ENCODE results near the gene MRPL24. TPM values are rescaled to one million over a fixed set of nuclear protein-coding genes. Genes with fewer than 3 reads are reported as not detected.

MRPL24 gene
- total RNA-seq, 2 experiments from 2014 or later, result 11.7 to 11.9 TPM

DNA sequence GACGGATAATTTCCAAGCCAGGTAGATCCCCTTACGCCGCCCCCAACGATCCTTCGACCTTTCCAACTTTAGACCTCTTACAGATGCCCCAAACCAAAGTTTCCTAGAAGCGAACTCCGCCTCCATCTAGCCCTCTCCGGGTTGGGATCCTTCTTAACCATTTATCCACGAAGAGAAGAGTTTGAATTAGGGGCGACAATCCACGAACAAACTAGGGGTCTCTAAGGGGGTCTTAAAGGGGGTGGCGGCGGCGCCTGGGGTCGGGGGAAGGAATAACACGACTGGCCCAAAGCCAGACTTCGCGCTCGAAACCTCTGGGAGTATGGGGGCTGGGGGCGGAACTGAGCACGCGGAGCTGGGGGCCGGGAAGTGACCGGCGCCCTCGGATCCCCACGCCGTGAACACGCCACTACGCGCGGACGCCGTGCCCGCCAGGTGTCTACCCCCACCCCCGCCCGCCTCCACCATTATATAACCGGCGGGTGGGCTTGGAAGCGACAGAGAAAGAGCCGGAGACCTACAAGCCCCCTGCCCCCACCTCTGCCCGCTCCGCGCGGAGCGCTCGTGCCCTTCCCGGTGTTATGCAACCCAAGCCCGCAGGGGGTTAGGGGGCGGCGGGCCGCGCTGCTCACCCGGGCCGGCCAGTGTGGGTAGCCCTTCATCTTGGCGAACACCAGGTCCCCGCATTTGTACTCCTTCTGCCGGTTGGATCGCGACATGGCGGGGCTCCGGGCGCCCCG, 10.0 kb upstream of the MRPL24 start:
- ATAC-seq (ENCODE audit: poor library complexity), result peak; percentile 24
- ChIA-PET POLR2A (interaction anchor here (0.7 to 3.8 kb wide), 9 partner anchors 10 to 250 kb away, joined by 3 to 74 read pairs (median 7); partner anchors contain the start of genes ISG20L2, MEF2D, METTL25B and MRPL24), CTCF (interaction anchor here (1.5 to 2.6 kb wide), 3 partner anchors 9 to 24 kb away, joined by 3 to 30 read pairs (median 8); partner anchors contain the start of genes METTL25B and PRCC)
- peak overlapping the region; percentile 96 for H3K4me3 Mint-ChIP-seq
- peaks cover 20% of the 10 kb centered on the region for H3K36me3 Mint-ChIP-seq (ENCODE audit: low read depth)
- Histone ChIP-seq H3K27ac (ENCODE audit: low read depth in 1 of 2, low read length in 2 of 2) (peak overlapping the region; percentile 70 to 80), H3K27me3 (ENCODE audit: control insufficient read depth in 1 of 2, insufficient read depth in 2 of 2, low read length in 2 of 2) (no peaks in the 10 kb centered on the region), H3K36me3 (ENCODE audit: insufficient read depth, low read length) (no peaks in the 10 kb centered on the region), H3K9me3 (ENCODE audit: control insufficient read depth in 1 of 2, insufficient read depth in 1 of 2, low read length in 2 of 2) (no peaks in the 10 kb centered on the region), H3K4me1 (ENCODE audit: insufficient read depth, low read length) (peaks cover 61% of the 10 kb centered on the region), H3K4me3 (ENCODE audit: low read length) (peak overlapping the region; percentile 97)
- H3K27ac Mint-ChIP-seq, result peak overlapping the region; percentile 85
- no peaks in the 10 kb centered on the region for H3K27me3 Mint-ChIP-seq
- peak in 11 of 14 experiments; percentile 26 to 68 (median 38) for DNase-seq
- intact Hi-C loops (cut with DNase I, micrococcal nuclease), result loop anchor here (1.0 to 2.0 kb wide), 2 partner anchors 10 to 22 kb away; partner anchors contain the start of genes MRPL24 (in 2 of the 2), ISG20L2 (in 1 of the 2) and METTL25B (in 1 of the 2)
- TF ChIP-seq CTCF (IDR thresholded peaks at IDR 0.05), result no peak
- peaks cover 70% of the 10 kb centered on the region for H3K4me1 Mint-ChIP-seq (ENCODE audit: low read depth)
- H3K9me3 Mint-ChIP-seq, result no peaks in the 10 kb centered on the region

- DNase-seq, result peak in 7 of 14 experiments; percentile 14 to 58 (median 42)
- intact Hi-C loops (cut with DNase I, micrococcal nuclease), result loop anchor here in 1 of 2 experiments (2.0 kb wide), 1 partner anchor 21 kb away; the partner anchor contains the start of genes ISG20L2 and METTL25B
These were observed 9.3 kb upstream of the MRPL24 start for GRCh38 chr1:156750191-156750672.

More at GRCh38 chr1:156750191-156750672, 9.3 kb upstream of the MRPL24 start:
- Mint-ChIP-seq H3K27ac (peak overlapping the region; percentile 85), H3K4me1 (ENCODE audit: low read depth) (peaks cover 77% of the 10 kb centered on the region), H3K9me3 (no peaks in the 10 kb centered on the region), H3K27me3 (no peaks in the 10 kb centered on the region), H3K4me3 (peak overlapping the region; percentile 96), H3K36me3 (ENCODE audit: low read depth) (peaks cover 26% of the 10 kb centered on the region)
- H3K27ac ChIP-seq (ENCODE audit: low read depth in 1 of 2, low read length in 2 of 2), result peak overlapping the region; percentile 70 to 80
- no peak for TF ChIP-seq CTCF (IDR thresholded peaks at IDR 0.05)
- peak overlapping the region; percentile 97 for H3K4me3 ChIP-seq (ENCODE audit: low read length)
- no peak for ATAC-seq (ENCODE audit: poor library complexity)
- no peaks in the 10 kb centered on the region for H3K27me3 ChIP-seq (ENCODE audit: control insufficient read depth in 1 of 2, insufficient read depth in 2 of 2, low read length in 2 of 2)
- peaks cover 64% of the 10 kb centered on the region for H3K4me1 ChIP-seq (ENCODE audit: insufficient read depth, low read length)
- ChIA-PET CTCF (interaction anchor here (2.6 kb wide), 1 partner anchor 23 kb away, joined by 30 read pairs; the partner anchor contains the start of gene METTL25B), POLR2A (interaction anchor here (0.7 to 3.8 kb wide), 7 partner anchors 9 to 246 kb away, joined by 3 to 74 read pairs (median 8); partner anchors contain the start of genes ISG20L2, METTL25B, MRPL24 and PRCC)
- H3K36me3 ChIP-seq (ENCODE audit: insufficient read depth, low read length), result no peaks in the 10 kb centered on the region
- H3K9me3 ChIP-seq (ENCODE audit: control insufficient read depth in 1 of 2, insufficient read depth in 1 of 2, low read length in 2 of 2), result no peaks in the 10 kb centered on the region

All from CD4-positive, alpha-beta T cell (primary cell).